GM20000 (cell line): Measurements from ENCODE around the gene CCM2L.

Experiments
- DNase-seq: peaks from one replicate; pipeline ENCODE4 v3.0.0; 2012; ENCODE audit warnings: low spot score
- CTCF ChIP-seq: IDR thresholded peaks from 2 replicates; pipeline ENCODE4 v1.5.1; 2012; ENCODE audit warnings: mild to moderate bottlenecking, control low read depth; ENCODE audit errors: extremely low read depth, missing control alignments

Gene CCM2L

GRCh38 chr20:31984981-31985471, 25.2 kb upstream of the CCM2L start:
- no peak for TF ChIP-seq CTCF
- no peak for DNase-seq

- TF ChIP-seq CTCF = no peak
Measured at GRCh38 chr20:31987744-31988143, 22.5 kb upstream of the CCM2L start.

GRCh38 chr20:31988430-31989015, 21.7 kb upstream of the CCM2L start:
- no peak for TF ChIP-seq CTCF
- no peak for DNase-seq

More at GRCh38 chr20:31987744-31988143, 22.5 kb upstream of the CCM2L start:
- DNase-seq = no peak

- no peak for DNase-seq
- no peak for TF ChIP-seq CTCF
Measured at GRCh38 chr20:31989030-31989645, 21.1 kb upstream of the CCM2L start.

- no peak for DNase-seq
- no peak for TF ChIP-seq CTCF
Measured at GRCh38 chr20:31990641-31991338, 19.4 kb upstream of the CCM2L start.

GRCh38 chr20:31991339-31991705, 18.9 kb upstream of the CCM2L start:
- no peak for TF ChIP-seq CTCF
- DNase-seq = no peak

GRCh38 chr20:31992086-31992485, 18.2 kb upstream of the CCM2L start:
- no peak for TF ChIP-seq CTCF
- DNase-seq = no peak
